ENCODE data around the gene PLCB3. TPM values are rescaled to one million over a fixed set of nuclear protein-coding genes. Genes with fewer than 3 reads are reported as not detected.
"Not testable (repeated sequence)": the region's sequence is repeated elsewhere in the genome, so short reads cannot be mapped to it uniquely, and the experiment has no call there.

The PLCB3 gene
- total RNA-seq, 1 experiment from 2014 or later: 48.1 TPM

- DNase-seq (ENCODE audit: low read depth): no peak
These were observed 15.7 kb upstream of the PLCB3 start for GRCh38 chr11:64235437-64236161.

DNA sequence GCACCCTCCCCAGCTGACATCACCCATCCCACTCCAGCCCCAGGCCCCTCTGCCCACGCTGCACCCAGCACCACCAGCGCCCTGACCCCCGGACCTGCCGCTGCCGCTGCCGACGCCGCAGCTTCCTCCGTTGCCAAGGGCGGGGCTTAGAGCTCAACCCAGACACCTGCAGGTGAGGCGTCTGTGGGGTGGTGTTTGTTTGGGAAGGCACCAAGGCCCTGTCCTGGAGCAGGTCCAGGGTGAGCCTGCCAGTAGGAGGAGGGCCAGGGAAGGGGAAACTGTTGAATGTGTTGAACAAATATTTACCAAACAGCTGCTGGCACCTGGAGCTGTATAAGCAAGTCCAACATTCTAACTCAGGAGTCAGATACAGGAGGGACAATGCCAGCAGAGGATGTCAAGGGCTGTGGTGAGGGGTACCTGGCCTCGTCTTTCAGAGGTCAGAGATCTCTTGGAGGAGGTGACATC lies 13.8 kb upstream of the PLCB3 start:
- DNase-seq (ENCODE audit: low read depth): no peak

DNA sequence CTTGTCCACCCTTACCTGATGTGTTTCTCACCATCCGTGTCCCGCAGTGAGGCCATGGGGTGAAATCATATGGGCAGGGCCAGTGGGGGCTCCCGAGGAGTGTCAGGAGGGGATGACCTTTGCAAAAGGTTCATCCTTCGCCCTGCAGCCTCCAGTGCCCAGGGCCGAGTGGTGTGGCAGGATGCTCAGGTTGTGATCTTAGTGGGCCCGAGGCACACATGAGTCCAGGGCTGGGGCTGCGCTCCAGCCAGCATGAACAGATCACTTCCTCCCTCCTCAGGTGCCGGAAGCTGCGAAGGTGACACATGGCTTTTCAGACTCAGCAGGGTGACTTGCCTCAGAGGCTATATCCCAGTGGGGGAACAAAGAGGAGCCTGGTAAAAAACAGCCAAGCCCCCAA lies 13.3 kb upstream of the PLCB3 start:
- DNase-seq (ENCODE audit: low read depth): no peak

- DNase-seq (ENCODE audit: low read depth): no peak
These were observed 12.3 kb upstream of the PLCB3 start for GRCh38 chr11:64238999-64239398.

GRCh38 chr11:64239662-64240434 lies 11.5 kb upstream of the PLCB3 start:
- DNase-seq (ENCODE audit: low read depth): no peak

GRCh38 chr11:64240435-64241240 lies 10.7 kb upstream of the PLCB3 start, which contains the start of gene FKBP2:
Gene FKBP2, plus strand, starts transcription at chr11:64241095. Its CDS starts 1,293 bp downstream, at chr11:64242388.
- peak; percentile 95 for DNase-seq (ENCODE audit: low read depth)

DNA sequence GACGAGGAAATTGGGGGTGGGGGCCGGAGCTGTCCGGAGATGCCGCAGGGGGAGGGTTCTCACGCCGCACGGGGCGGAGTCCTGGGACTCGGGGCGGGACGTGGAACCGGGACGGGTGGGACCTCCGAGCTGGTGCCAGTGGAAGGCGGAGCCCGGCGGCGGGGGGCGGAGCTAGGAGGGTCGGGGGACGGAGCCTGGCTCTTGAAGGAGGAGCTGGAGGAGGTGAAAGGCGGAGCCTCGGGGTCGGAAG lies 10.2 kb upstream of the PLCB3 start:
- DNase-seq (ENCODE audit: low read depth): peak; percentile 97

- DNase-seq (ENCODE audit: low read depth): peak; percentile 68
These were observed 9.6 kb upstream of the PLCB3 start for GRCh38 chr11:64241491-64242374.

DNA sequence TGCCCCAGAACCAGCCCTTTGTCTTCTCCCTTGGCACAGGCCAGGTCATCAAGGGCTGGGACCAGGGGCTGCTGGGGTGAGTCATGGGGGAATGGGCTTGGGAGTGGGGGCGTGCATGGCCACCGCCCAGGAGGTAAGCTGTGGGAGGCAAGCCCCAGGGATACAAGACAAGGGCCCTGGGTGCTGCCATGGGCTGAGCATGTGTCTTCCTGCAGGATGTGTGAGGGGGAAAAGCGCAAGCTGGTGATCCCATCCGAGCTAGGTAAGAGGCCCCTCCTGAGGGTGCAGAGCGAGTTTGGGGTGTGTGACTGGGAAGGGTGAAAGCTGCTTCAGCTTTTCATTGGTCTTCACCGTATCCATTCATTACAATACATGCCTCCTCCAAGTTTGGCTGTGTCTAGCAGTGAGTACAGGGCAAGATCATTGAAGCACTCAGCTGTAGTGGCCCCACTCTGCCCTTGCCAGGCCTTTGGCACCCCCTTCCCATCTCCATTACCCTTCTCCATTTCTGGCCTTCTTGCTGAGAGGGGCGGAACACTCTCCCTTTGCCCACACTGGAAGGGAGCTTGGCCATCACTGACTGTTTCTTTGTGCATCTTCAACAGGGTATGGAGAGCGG lies 8.0 kb upstream of the PLCB3 start:
- no peak for DNase-seq (ENCODE audit: low read depth)

DNA sequence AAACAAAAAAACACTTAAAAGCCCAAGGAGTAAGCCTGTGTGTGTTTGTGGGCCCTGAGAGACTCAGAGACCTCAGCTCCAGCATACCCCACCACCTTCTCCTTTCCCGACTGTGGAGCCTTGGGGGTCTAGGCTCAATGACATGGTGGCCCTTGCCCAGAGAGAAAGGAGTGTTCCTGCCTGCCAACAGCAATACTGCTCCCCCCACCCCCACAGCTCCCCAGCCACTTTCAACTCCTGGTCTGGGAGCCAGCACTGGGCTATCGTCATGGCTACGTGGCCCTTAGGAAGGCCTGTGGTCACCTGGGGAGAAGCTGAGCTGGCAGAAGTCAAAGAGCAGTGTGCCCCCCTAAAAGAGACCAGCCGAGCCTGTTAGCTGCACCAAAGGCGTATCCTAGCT lies 7.2 kb upstream of the PLCB3 start:
- no peak for DNase-seq (ENCODE audit: low read depth)

DNA sequence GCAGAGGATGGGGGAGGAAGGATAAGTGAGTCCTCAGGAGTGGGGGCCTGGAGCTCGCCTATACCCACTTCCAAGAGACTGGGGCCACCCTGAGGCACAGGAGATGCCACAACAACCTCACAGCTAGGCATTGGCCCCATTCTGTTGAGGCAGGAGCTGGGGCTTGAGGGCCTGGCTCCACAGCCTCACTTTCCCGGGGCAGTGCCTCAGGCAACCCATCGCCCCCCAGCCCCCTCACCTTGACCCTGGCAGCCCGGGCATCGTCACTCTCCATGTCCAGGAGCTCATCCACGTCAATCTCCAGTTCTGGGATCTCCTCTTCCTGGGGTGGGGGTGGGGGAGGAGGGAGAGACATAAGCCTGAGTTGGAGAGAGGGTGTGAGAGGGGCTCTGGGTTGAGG lies 6.4 kb upstream of the PLCB3 start:
- no peak for DNase-seq (ENCODE audit: low read depth)

GRCh38 chr11:64245401-64245796 lies 5.9 kb upstream of the PLCB3 start:
- DNase-seq (ENCODE audit: low read depth): peak; percentile 64

DNA sequence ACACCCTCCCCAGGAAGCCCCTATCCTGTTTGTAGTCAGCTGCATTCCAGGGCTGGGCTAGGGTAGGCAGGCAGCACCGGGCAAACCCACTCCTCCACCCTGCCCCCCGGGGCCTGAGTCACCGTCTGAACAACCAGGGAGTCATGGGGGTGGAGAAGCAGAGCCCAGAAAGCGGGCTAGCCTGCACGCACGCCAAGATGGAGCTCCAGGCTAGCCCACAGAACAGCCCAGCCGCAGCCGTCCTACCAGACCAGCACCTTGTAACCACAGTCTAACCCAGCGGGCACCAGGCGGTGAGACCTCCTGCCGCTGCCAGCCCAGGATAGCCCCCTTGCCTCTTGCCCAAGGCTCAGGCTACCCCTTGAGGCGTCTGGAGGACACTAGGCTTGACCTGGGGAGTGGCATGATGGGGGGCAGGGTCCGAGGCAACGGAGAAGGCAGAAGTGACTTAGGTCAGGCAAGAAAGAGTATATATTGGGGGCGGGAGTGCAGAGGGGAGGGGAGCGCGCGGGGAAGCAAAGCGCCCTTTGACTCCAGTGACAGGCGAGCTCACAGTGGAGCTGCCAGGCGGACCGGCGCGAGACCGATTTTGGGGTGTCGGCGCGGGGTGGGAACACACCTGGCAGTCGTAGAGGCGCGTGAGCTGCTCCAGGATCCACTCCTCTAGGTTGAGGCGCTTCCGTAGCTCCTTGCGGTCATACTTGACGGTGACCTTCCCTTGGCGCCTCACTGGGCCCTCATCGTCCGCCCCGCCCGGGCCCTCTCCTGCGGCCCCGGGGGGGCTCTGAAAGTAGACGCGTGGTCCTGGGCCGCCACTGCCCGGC lies 5.3 kb upstream of the PLCB3 start:
- peak; percentile 98 for DNase-seq (ENCODE audit: low read depth)

DNA sequence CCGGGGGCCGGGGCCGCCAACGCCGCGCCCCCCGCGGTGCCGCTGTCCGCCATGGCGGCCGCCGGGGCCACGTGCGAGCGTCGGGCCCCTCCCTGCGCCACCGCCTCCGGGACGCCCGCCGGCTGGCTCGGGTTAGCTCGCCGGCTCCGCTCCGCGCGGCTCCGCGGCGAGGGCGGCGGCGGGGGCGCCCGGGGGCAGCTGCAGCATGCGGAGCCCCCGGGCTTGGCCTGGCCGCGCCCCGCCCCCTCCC lies 4.8 kb upstream of the PLCB3 start:
- DNase-seq (ENCODE audit: low read depth): not testable (repeated sequence)

- peak; percentile 87 for DNase-seq (ENCODE audit: low read depth)
These were observed 4.2 kb upstream of the PLCB3 start, which contains the start of gene PPP1R14B for GRCh38 chr11:64246871-64247728. Gene PPP1R14B, minus strand, starts transcription at chr11:64246943. Its CDS starts 270 bp downstream, at chr11:64246673.

GRCh38 chr11:64247729-64248531 lies 3.4 kb upstream of the PLCB3 start:
- no peak for DNase-seq (ENCODE audit: low read depth)

DNA sequence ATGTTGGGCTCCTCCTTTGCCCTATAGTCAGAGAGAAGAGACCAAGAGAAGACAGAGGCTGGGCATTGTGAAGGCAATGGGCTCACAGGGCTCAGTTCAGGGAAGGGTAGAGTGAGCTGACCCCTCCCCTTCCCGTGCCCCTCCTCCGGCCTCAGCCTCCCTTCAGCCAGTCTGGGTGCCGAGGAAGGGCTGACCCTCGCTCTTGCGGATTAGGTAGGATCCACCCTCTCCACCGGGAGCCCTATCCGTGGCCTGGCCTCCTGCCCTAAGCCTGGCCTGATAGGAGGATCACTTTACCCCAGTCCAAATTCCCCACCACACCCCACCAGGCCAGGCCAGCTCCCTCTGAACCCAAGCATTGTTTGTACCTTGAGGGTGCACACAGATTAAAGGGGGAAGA lies 2.8 kb upstream of the PLCB3 start:
- no peak for DNase-seq (ENCODE audit: low read depth)

DNA sequence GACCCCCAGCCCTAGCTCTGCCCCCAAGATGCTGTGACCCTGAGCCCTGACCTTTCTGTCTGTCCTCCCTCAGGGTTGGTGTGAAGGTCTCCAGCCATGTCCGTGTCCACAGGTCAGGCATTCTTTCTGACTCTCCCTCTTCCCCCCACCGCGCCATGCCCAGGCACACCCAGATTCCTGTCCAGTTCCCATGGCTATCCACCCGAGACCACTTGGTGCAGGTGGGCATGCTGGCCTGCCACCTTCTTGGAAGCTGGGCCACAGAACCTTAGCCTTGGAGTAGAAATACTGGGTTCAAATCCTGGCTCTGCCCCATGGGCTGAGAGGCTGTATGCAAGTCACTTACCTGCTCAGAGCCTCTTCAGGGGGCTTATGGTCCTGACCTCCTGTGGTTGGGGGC lies 2.3 kb upstream of the PLCB3 start:
- no peak for DNase-seq (ENCODE audit: low read depth)

All from RPMI7951 (cell line).